HG03139 (cell line): ENCODE data around the gene FCER1G.

Source experiments
- ATAC-seq: cut with Tn5 transposase; IDR thresholded peaks from one replicate; pipeline ENCODE4 v1.9.1; 2021; ENCODE audit not compliant: unreplicated experiment

Gene FCER1G

DNA sequence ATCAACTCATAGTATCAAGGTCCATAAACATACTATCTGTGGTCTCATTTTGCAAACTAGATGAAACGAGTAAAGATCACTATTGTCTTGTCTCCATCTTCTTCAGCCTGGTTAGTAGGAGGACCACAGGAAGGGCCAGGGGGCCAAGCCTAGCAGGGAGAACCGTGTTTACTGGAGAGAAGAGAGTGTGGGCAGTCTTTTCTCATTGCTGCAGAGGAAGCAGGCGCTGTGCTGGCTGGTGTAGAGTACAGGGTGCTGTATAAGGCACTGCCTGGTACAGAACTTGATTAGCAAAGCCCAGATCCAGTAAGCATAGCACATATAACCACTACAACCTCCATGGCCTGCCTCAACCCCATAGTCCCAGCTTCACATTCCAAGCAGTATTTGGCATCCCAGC is 27.8 kb upstream of the FCER1G start:
- no peak for ATAC-seq

DNA sequence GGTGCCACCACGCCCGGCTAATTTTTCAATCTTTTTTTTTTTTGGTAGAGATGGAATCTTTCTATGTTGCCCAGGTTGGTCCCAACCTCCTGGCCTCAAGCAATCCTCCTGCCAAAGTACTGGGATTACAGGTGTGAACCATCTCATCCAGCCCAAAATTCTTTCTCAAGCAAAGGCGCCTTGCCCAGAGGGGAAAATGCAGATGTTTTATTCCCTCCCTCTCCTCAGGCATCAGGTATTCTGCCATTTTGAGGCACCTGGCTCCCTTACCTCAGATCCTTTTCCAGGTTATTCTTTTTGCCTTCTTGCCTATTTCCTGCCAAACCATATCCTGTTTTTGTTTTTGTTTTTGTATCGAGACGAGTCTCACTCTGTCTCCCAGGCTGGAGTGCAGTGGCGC is 26.7 kb upstream of the FCER1G start:
- no peak for ATAC-seq

DNA sequence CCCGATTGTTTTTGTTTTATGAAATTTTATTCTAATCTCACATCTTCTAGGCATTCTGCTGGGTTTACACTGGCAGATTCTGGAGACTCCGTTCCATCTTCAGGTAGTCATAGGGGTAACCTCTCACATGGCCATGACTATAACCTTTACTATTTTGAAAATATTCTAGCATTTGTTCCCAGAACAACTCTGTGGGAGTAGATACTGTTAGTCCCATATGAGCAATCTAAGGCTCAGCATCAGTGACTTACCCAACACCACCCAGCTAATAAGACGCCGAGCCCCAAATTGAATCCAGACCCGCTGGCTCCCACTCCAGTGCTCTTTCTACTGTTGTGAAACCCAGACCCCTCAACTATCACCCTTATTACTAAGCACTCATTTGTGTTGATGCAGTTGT is 26.1 kb upstream of the FCER1G start:
- ATAC-seq: no peak

DNA sequence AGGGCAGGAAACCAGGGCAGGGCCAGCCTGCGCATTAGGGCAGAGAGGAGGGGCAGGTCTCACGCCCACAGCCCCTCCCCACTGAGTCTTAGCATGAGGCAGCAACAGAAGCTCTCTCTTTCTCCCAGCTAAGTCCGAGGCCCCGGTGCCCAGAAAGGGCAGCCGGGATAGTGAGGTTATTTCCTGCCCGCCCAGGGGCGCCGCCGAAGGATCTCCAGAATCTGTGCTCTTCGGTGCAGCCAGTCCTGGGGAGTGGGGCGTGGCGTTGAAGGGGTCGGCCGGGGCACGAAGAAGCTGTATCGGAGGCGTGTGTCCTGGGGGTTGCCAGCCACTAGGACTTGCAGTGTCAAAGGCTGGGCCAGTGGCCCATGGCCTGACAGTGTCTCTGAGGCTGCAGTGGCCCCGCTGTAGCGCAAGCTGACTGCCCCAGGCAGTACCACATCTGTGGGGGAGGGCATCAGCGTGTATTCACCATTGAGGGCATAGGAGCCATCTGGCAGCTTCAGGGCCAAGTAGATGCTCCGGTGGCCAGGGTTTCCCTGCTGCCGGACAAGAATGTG is 24.1 kb upstream of the FCER1G start:
- ATAC-seq: no peak

DNA sequence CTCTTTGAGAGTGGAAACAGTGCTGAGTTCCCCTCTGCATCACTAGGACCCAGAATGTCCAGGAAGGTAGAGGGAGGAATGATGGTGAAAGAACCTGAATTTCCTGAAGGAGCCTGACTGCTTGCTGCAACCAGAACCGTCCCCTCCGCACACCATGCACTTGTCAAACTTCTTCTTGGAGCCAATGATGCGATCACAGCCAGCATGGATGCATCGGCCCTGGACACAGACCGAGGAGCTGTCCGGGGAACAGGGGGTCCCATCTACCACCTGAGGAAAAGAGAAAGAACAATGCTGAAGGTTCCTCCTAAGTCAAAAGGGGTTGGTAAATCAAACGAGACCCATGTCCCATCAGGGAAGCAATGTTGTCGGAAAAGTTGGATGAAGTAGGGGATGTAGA is 23.1 kb upstream of the FCER1G start:
- no peak for ATAC-seq

DNA sequence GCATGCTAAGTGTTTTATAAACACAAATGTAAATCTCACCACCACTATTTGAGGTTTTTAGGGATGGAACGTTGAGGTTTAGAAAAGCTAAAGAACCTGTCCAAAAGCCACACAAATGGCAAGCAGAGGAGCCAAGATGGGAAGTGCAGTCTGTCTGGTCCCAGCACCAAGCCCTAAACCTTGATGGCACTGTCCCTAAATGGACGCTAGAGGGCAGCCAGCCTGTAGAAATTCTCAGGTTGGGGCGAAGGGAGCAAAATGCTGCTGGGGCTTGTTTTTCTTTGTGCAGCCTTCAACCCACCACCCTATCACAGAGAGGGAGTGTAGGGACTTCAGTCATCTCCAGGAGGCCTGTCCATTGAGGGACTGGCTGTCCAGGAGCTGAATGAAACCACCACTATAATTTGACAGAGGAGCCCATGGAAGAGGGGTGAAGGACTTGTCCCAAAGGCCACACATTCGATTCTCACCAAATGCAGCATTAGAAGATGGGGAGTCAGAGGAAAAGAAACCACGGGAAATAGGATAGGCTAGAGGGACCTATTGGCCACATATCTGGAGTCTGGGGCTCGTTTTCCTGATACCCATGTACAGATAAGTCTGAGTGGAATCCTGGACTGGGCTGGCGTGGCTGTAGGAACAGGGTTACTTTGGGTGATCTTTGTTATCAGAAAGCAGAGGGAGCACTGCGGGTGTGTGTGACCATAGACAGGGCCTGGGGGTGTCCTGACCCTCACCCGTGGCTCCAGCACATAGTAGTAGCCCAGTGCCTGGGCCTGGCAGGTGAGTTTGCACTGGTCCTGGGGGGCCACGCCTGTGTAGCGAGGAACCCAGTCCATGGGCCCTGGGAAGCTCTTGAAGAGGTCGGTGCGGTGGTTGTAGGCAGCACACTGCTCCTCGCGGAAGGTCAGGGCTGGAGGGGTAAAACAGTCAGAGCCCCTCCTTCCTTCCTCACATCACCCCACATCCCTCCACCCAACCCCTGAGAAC is 22.3 kb upstream of the FCER1G start:
- no peak for ATAC-seq

DNA sequence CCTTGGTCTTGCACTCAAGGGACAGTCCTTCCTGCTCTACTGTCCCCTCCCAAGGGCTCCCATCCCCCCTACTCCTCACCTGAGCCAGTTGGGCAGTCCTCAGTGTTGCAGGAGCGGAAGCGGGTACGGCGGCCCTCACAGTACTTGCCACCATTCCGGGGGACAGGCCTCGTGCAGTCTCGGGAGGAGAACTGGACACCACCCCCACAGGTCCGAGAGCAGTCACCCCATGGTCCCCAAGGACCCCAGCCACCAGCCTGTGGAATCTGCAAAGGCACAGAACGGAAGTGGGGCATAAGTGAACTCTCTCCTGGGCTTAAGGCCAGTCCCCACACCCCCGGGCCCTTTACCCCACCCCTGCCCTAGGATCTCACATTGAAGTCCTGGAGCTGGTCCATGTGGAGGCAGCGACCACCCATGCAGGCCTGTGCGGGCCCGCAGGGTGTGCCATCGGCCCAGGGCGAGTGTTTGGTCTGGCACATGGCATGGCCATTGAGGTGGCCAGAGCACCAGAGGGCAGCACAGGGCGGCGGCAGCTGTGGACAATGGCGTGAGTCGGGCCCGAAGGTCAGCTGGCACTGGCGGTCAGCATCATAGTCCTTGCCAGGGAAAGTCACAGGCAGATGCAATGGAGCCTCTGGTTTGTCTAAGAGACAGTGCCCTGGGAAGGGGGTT is 21.4 kb upstream of the FCER1G start:
- ATAC-seq: no peak

DNA sequence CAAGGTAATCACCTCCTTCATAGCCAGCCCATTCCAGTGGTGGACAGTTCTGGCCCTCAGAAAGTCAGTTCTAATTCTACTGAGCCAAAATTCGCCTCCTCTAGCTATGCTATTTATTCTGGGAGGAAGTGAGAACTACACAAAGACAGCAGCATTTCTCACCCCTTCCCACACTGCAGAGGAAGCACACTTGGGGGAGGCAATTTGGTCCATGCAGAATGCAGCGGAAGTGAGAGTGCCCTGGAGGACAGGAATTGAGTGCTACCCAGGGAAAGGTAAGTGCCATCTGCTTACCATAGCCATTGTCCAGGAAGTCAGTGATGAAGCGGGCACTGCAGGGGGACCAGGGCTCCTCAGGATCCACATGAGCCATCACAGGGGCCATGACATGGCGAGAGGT is 19.9 kb upstream of the FCER1G start:
- no peak for ATAC-seq

DNA sequence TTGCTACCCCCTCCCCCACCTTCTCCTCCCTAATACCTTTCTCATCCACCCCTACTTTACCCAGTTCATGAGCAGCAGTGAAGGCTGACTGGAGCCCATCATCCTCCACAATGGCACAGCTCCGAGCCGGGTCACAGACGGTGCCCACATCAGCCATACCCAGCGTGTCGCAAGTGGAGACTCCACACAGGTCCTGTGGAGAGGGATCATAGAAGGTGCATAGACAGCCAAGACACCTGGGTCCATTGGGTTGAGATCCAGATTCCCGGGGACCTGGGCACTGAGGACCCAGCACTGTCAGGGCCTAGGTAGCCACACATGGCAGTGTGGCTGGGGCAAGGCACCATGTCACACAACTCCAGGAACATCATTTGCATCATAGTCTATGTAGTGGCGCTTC is 19.0 kb upstream of the FCER1G start:
- ATAC-seq: no peak

DNA sequence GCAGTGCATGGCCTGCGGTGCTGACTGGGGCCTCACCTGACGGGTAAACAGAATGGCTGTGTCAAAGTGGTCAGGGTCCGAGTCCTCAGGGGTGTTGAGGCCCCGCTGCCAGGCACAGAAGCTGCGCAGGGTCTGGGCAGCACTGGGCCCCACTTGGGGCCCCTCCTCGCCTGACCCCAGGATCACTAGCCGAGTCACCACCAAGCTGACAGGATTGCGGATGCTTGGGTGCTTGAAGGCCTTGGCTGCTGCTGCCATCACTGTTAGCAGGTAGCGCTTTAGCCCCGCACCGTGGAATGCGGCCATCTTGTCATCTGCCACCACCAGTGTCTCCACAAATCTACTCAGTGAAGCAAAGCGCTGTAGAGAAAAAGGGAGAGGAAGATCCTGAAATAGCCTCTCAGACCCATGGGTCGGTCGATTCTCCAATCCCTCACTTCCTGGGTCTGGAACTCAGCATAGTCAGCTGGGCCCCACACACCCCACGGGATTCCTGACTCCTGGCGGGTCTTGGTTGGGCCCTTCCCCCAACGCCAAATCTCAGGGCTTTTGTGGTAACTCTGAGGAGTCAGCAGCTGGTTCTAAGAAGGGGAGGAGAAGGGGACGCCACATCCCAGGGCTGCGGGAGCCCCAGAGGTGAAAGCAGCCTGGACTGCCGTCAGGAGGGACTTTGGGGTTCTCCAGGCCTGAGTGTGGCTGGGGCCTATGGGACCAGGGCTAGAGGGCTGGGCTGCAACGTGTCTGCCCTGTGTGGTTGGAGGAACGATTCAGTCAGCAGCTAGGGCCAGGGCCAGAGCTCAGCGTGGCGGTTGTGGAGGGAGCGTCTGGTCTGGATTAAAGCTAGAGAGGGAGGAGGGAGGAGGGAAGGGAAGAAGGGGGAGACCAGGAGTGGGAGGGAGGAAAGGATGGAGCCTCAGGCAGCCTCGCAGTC is 18.3 kb upstream of the FCER1G start:
- no peak for ATAC-seq

DNA sequence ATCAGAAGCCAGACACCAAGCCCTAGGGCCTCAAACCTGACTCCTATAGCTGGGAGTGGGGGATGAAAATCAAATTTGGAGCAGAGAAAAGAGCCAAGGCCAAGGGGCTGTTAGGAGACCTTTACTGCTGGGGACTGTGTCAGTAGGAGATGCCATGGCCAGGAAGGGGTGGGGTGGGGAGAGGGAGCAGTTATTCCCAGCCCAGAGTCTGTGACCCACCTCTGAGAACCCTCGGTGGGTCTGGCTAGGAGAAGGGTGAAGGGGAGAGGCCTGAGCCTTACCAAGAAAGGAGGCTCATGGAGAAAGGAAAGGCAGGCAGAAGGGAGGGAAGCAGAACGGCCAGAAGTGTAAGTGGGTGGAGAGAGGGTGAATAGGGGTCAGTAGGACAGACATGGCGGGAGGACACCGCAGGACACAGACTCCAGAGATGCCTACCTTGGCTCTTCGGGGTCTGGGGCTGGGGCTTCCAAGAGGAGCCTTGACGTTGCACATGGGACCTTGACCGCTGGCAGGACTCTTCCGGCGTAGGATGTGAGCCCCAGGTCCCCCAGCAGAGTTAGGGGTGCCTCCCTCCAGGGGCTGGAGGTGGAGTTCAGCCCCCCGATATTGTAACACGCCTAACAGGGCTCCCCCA is 17.4 kb upstream of the FCER1G start:
- no peak for ATAC-seq

DNA sequence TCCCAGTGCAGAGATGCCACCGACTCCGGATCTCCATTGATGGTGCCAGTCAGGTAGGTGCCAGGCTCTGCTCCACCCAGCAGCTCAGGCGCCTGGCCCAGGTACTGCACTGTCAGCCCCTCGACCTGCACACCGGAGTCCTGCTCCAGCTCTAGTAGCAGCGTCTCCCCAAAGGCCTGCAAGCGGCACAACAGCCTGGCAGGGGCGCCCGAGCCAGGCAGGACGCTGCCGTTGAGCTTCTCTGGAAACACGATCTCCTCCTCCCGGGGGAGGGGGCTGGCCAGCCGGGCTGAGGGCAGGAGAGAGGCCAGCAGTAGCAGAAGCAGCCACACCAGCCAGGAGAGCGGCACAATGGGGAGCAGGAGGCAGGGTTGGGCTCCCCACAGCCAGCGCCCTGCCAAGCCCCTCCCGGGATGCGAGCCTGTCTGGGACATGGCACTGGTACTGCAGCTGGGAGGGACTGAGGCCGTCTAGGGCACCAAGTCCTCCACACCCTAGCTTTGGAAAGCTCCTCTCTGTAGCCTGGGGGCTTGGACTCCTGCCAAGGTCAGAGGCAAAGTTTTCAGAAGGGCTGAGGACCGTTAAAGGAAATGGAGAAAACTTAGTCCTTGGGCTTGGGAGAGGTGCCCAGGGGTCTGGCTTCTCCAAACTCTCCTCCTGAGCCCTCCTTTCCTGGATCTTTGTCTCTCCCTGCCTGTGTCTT is 16.8 kb upstream of the FCER1G start:
- no peak for ATAC-seq

DNA sequence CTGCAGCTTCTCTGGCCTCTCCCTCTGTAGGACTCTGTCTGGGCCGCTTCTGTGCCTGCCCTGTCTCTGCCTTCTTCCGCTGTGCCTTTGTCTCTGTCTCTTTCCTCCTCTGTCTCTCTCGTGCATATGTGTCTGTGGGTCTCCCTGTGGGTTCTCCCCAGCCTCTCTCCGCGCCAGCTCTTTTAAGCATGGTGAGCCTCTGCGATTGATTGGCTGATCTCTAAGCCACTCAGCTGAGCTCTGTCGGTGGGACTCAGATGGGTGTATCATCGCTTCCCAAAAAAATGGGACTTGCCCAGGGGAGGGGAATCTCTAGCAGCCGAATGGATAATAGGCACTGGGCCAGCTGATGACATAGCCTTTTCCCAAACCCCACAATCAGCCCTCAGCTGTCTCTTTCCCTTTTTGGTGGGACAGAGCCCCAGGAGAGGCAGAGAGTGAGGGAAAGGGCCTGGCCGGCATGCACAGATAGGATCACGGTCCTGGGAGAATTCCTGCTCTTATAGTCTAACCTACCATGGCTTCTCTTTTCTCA is 16.1 kb upstream of the FCER1G start, which contains the start of gene ADAMTS4:
Gene ADAMTS4, minus strand, starts transcription at position 158 of the 535 bp plus-strand sequence. CDS start 427 bp downstream, outside the sequence.
- ATAC-seq: no peak

DNA sequence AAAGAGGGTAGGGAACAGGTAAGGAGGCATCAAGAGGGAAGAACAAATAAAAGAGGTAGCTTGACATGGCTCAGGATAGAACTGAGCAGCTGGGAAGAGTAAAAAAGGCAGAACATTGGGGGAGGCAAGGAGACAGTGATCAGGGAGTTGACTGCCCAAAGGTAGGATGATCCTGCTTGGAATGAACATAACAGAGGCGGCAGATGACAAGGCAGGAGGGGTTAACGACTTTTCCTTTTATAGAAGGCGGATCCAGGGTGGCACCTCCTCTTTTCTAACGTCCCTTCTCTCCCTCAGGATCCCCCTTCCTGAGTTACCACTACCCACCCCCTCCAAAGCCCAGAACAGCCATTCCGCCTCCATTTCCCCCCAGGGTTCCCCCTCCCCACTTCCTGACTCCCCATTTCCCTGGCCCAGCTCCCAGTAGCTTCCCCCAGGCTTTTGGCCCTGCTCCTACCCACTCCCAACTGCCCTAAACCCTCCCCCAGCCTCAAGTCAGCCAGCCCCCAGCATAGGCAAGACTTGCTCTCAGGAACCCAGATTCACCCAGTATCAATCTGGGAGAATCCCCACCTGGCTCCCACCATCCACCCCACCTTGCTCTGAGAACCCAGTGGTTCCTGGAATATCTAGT is 15.5 kb upstream of the FCER1G start:
- ATAC-seq: no peak

DNA sequence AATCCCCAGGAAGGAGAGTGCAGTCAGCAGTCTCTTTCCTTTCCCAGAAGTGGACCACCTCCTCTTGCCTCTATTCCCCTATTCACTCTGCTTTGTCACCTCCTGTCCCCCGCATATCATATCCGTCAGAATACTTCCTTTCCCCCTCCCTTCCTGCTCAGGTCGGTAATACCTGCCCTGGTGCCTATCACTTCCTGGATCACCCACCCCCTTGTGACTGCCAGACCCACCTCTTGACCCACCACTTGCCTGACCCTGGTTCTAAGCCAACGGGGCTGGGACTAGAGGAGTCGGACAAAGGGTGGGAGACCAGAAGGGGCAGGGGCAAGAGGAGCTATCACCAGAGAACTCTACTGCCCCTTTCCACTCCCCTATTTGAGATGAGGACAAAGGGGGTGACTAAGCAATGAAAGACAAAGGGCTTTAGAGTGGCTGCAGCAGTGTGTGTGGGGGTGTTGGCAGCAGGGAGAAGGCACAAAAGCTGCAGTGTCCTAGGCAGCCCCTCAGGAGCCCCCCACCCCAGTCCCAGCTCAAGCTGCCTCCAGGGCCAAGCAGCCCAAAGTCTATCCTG is 14.6 kb upstream of the FCER1G start:
- ATAC-seq: no peak

DNA sequence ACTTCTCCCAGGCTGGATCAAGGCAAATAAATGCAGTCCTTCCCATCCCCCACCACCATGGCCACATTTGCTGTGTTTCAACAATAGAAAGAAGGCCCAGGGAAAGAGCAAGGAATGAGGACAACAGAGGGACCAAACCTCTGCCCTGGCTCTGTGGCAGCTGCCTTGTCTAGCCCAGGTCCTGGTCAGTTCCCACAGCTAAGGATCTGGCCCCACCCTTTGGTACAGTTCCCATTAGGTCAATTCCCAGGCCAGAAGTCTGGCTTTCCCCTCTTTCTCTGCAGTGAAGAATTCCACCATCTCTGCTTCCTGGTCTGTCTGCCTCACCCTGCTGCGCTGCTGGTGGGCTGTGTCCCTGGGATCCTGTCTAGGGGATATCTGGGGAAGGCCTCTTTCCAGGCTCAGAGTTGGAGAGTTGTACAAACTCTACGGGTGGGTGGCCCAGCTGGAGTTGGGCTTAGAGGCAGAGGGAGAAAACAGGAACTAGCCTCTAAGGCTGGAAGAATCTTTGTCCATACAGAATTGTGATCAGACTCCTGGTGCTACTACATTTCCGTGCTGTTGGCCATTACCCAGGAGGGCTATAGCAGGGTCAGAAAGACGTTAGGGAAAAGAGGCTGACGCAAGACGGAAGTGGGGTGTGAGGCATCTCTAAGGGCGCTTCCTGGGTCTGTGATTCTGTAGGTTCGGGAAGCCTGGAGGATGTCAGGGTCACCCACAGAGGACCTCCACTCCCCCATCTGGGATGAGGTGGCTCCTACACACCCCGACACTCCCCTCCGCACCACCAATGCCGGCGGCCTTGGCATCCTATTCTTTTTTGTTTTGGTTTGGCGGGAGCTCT is 13.9 kb upstream of the FCER1G start:
- no peak for ATAC-seq

DNA sequence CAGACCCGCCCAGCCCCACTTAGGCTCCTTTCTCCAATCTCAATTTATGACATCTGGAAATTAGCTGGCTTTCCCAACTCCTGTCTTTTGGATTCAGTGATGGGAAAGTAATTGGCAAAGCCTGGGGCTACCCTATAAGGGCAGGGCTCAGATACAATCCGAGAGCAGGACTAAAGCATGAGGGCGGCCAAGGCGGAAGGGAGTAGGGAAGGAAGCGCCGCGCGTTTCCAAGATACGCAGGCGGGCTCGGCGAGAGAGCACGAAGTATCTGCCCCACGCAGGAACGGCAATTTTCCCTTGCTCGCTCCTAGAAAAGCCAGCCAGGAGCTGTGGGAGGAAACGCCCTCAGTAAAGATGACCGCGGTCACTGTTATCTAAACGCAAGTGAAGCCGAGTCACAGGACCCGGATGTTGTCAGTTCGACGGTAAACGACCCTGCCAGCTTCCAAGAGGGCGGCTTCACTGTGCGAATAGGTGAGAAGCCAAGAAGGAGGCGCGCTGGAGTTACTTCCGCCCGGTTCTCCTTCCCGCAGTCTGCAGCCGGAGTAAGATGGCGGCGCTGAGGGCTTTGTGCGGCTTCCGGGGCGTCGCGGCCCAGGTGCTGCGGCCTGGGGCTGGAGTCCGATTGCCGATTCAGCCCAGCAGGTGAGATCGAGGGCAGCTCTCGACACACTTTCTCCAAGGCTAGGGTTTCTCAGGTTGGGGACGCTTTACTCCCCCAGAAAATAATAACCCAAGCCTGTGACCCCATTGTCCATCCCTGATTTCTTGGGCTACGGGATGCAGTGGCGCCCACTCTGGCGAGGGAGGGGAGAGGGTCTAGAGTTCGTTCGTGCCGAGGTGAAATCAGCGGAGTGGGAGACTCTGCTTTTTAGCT is 13.0 kb upstream of the FCER1G start, which contains the start of gene NDUFS2:
Gene NDUFS2, plus strand, starts transcription at position 532 of the 877 bp plus-strand sequence. Its CDS starts 19 bp downstream, at position 551.
- ATAC-seq: peak; percentile 97
